Smooth muscle cell (in vitro differentiated cells): ENCODE measurements around the gene ARAP1. TPM values are rescaled to one million over a fixed set of nuclear protein-coding genes. Genes with fewer than 3 reads are reported as not detected.

ENCODE experiments used
- DNase-seq: peaks from one replicate; lab custom pipeline; 2025; ENCODE audit not compliant: unreplicated experiment; lab: John Stamatoyannopoulos, UW
- H2AFZ ChIP-seq: fragments of 200-600 bp; sonication (generic); 2 replicates; pipeline ENCODE4 v1.6.0; 2016; ENCODE audit warnings: antibody characterized with exemption, low read depth, mild to moderate bottlenecking
- H3F3A ChIP-seq: fragments of 200-600 bp; sonication (generic); 2 replicates; pipeline ENCODE4 v1.6.0; 2017; ENCODE audit warnings: antibody characterized with exemption, low read depth
- H3K27ac ChIP-seq: fragments of 200-600 bp; sonication (generic); 2 replicates; pipeline ENCODE4 v1.5.1; 2016; ENCODE audit warnings: low read depth, mild to moderate bottlenecking
- H3K27me3 ChIP-seq: fragments of 200-600 bp; sonication (generic); 2 replicates; pipeline ENCODE4 v1.6.1; 2016; ENCODE audit warnings: low read depth, mild to moderate bottlenecking
- H3K36me3 ChIP-seq: fragments of 200-600 bp; sonication (generic); 2 replicates; pipeline ENCODE4 v1.5.1; 2016; ENCODE audit warnings: low read depth
- H3K4me1 ChIP-seq: fragments of 200-600 bp; sonication (generic); 2 replicates; pipeline ENCODE4 v1.5.1; 2016; ENCODE audit warnings: low read depth
- H3K4me2 ChIP-seq: fragments of 200-600 bp; sonication (generic); 2 replicates; pipeline ENCODE4 v1.6.0; 2016; ENCODE audit warnings: mild to moderate bottlenecking
- H3K4me3 ChIP-seq: fragments of 200-600 bp; sonication (generic); 2 replicates; pipeline ENCODE4 v1.5.1; 2016; ENCODE audit warnings: mild to moderate bottlenecking
- H3K79me2 ChIP-seq: fragments of 200-600 bp; sonication (generic); 2 replicates; pipeline ENCODE4 v1.6.0; 2016; ENCODE audit warnings: low read depth, mild to moderate bottlenecking
- H3K9ac ChIP-seq: fragments of 200-600 bp; sonication (generic); 2 replicates; pipeline ENCODE4 v1.6.0; 2016; ENCODE audit warnings: low read depth
- H3K9me3 ChIP-seq: fragments of 200-600 bp; sonication (generic); replicated peaks from 2 replicates; pipeline ENCODE4 v1.5.1; 2016; ENCODE audit warnings: low read depth
- H4K20me1 ChIP-seq: fragments of 200-600 bp; sonication (generic); 2 replicates; pipeline ENCODE4 v1.6.0; 2016; ENCODE audit warnings: low read depth
- WGBS: methylation state at CpG from one replicate; pipeline ENCODE4 v1.1.7; 2016; ENCODE audit warnings: low lambda C conversion rate; 5-methylcytosine and 5-hydroxymethylcytosine counted together
- polyA plus RNA-seq: library from polyadenylated mRNA; unstranded; fragments of >200 nt; fragmentation: Nextera tagmentation; extraction: Ambion mirVana; gene quantifications from 2 replicates; pipeline ENCODE4 v1.2.1, GENCODE V29; 2016
- total RNA-seq: library from RNA; depleted of rRNA; stranded (reverse); fragments of >200 nt; gene quantifications from 2 replicates; pipeline ENCODE4 v1.2.3, GENCODE V29; 2014
- TF ChIP-seq, protein P1 (sequence below): fragments of 200-600 bp; sonication (generic); IDR thresholded peaks from 2 replicates; pipeline ENCODE4 v1.5.1; 2017; ENCODE audit warnings: borderline replicate concordance, mild to moderate bottlenecking, antibody characterized with exemption; ENCODE audit not compliant: insufficient read depth, poor library complexity, severe bottlenecking

ARAP1 gene
- total and polyA plus RNA-seq, 2 experiments from 2014 or later: 45.2 to 45.6 TPM

DNA sequence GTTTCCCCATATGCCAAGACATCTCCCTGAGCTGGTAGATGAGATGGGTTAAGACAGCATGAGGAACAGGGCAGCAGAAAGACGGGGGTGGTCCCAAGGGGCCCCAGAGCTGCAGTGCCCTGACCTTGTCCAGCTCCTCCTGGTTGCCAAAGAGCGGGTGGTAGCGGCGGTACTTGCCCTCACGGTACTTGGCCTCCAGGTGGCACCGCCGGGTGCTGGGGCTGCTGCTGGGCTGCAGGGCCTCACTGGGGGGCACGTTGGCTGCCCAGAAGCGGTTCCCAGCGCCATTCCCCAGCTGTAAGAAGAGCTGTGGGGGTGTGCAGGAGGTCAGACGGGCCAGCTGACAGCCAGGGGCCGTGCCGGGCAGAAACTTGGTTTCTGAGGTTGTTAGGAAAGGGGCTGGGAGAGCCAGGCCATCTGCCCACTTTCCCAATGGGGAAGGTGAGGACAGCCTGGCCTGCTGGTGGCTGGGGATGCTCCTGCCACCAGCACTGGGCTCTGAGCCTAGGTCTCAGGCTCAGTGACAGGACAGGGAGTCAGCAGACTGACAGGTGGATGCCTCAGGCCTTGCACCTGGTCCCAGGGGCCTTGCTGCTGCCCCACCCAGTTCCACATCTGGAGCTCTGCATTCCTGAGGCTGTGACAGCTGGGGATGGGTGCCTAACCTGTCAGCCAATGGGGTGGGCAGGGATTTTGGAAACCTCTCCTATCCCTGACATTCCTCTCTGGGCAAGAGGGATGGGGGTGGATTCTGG is 48.0 kb downstream of the ARAP1 start:
- no peak overlapping the region for H3K9ac ChIP-seq
- H3F3A ChIP-seq: no peaks in the 10 kb centered on the region
- H3K27ac ChIP-seq: no peak overlapping the region
- H3K79me2 ChIP-seq: no peaks in the 10 kb centered on the region
- peaks cover 52% of the 10 kb centered on the region for H4K20me1 ChIP-seq
- TF ChIP-seq, protein P1, sequence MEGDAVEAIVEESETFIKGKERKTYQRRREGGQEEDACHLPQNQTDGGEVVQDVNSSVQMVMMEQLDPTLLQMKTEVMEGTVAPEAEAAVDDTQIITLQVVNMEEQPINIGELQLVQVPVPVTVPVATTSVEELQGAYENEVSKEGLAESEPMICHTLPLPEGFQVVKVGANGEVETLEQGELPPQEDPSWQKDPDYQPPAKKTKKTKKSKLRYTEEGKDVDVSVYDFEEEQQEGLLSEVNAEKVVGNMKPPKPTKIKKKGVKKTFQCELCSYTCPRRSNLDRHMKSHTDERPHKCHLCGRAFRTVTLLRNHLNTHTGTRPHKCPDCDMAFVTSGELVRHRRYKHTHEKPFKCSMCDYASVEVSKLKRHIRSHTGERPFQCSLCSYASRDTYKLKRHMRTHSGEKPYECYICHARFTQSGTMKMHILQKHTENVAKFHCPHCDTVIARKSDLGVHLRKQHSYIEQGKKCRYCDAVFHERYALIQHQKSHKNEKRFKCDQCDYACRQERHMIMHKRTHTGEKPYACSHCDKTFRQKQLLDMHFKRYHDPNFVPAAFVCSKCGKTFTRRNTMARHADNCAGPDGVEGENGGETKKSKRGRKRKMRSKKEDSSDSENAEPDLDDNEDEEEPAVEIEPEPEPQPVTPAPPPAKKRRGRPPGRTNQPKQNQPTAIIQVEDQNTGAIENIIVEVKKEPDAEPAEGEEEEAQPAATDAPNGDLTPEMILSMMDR: no peak
- no peaks in the 10 kb centered on the region for H3K36me3 ChIP-seq
- no peaks in the 10 kb centered on the region for H3K9me3 ChIP-seq
- no peak overlapping the region for H3K4me3 ChIP-seq
- no peak overlapping the region for H2AFZ ChIP-seq
- no peak overlapping the region for H3K4me2 ChIP-seq
- peaks cover 30% of the 10 kb centered on the region for H3K4me1 ChIP-seq
- DNase-seq: no peak
- WGBS: 95% methylated on average over 13 of the region's 13 CpGs
- H3K27me3 ChIP-seq: no peaks in the 10 kb centered on the region

DNA sequence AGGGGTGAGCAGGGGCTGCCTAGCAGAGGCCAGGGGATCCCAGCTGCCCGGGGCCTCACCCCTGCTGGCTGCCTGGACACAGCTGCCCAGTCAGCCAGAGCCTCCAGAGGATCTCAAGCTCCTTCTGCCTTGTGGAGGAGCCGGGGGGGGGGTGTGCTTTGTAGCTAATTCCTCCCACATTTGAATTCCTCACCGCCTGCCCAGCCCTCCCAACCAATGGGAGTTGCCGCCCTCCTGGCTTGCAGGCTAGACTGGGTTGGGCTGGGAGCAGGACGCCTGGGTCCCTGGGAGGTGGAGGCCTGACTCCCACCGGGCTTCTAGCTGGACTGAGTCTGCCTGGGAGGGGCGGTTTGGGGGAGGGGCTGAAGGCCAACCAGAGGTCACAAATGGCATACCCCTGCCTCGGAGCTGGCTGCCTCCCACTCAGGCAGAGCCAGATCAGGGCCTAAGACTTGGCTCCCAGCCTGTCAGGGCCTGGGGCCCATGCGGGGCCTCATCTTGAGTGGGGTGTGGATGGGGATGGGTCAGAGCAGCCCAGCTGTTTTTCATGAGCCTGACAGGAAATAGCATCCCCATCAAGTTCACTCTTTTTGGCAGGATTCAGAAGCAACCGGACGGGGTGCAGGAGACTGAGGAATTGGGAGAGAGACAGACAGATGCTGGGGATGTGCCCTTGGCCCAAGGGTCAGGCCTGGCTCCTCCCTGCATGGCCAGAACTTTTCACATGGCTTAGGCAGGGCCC is 48.8 kb downstream of the ARAP1 start:
- Histone ChIP-seq H3K9ac (no peak overlapping the region), H3K4me2 (peak overlapping the region; percentile 69), H2AFZ (no peak overlapping the region), H3K4me3 (no peak overlapping the region), H3K79me2 (no peaks in the 10 kb centered on the region), H3F3A (no peaks in the 10 kb centered on the region), H3K9me3 (no peaks in the 10 kb centered on the region), H3K36me3 (no peaks in the 10 kb centered on the region), H3K27ac (no peak overlapping the region), H3K27me3 (no peaks in the 10 kb centered on the region), H3K4me1 (peaks cover 30% of the 10 kb centered on the region), H4K20me1 (peaks cover 49% of the 10 kb centered on the region)
- peak; percentile 13 for DNase-seq
- TF ChIP-seq, protein P1: no peak
- WGBS: 40% methylated on average over 11 of the region's 11 CpGs

DNA sequence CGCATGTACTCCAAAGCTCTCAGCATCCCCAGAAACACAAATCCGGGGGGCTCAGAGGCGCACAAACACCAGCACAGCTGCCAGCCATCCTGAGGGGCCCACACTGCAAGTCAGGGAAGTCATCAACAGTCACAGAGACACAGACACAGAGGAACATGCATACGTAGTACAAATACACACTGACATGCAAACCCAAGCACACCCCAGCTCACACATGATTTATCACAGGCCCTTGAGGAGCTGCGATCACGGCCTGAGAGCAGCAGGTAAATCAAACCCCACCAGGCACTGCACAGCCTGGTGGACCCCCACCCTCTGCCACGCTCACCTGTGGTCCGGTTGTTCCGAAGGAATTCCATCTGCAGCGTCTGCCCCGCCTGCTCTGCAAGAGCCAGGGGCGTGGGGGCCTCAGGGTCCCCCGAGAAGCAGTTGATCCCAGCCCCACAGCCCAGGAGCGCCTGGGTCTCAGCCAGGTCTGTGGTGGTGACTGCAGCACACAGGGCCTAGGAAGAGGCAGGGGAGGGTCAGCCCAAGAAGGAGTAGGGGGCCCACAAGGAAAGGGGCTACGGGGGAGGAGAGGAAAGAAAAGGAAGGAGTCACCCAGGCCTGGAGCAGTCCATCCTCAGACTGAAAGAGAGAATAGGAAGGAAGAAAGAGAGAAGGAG is 49.5 kb downstream of the ARAP1 start:
- no peak overlapping the region for H3K27ac ChIP-seq
- DNase-seq: no peak
- H3K36me3 ChIP-seq: no peaks in the 10 kb centered on the region
- peak overlapping the region; percentile 16 for H3K4me3 ChIP-seq
- WGBS: 90% methylated on average over 15 of the region's 15 CpGs
- H4K20me1 ChIP-seq: peaks cover 42% of the 10 kb centered on the region
- no peaks in the 10 kb centered on the region for H3K27me3 ChIP-seq
- no peaks in the 10 kb centered on the region for H3F3A ChIP-seq
- H3K9ac ChIP-seq: no peak overlapping the region
- no peaks in the 10 kb centered on the region for H3K79me2 ChIP-seq
- H2AFZ ChIP-seq: no peak overlapping the region
- H3K4me2 ChIP-seq: peak overlapping the region; percentile 69
- no peaks in the 10 kb centered on the region for H3K9me3 ChIP-seq
- TF ChIP-seq, protein P1: no peak
- H3K4me1 ChIP-seq: peaks cover 30% of the 10 kb centered on the region
